GM21737 (cell line): ENCODE results near the gene NF1.
"Not testable (repeated sequence)": the region's sequence is repeated elsewhere in the genome, so short reads cannot be mapped to it uniquely, and the experiment has no call there.

Experiments used
- ATAC-seq: cut with Tn5 transposase; IDR thresholded peaks from one replicate; pipeline ENCODE4 v1.9.1; 2021; ENCODE audit warnings: mild to moderate bottlenecking, moderate library complexity; ENCODE audit not compliant: unreplicated experiment

Gene NF1

DNA sequence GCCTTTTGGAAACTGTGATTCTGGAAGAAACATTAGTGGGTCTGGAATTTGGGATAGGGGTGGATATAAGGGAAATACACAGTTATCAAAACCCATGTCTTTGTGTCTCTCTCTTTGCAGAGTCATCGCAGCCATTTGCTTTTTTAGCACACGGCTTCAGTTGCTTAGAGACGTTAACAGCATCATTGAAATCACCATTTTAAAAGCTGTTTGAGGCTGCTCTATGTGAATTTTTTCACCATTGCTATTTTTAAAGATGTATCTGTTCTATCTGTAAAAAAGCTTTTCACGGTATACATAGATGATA lies 155.0 kb downstream of the NF1 start:
- no peak for ATAC-seq

GRCh38 chr17:31250229-31250628 lies 155.5 kb downstream of the NF1 start:
- ATAC-seq: no peak

DNA sequence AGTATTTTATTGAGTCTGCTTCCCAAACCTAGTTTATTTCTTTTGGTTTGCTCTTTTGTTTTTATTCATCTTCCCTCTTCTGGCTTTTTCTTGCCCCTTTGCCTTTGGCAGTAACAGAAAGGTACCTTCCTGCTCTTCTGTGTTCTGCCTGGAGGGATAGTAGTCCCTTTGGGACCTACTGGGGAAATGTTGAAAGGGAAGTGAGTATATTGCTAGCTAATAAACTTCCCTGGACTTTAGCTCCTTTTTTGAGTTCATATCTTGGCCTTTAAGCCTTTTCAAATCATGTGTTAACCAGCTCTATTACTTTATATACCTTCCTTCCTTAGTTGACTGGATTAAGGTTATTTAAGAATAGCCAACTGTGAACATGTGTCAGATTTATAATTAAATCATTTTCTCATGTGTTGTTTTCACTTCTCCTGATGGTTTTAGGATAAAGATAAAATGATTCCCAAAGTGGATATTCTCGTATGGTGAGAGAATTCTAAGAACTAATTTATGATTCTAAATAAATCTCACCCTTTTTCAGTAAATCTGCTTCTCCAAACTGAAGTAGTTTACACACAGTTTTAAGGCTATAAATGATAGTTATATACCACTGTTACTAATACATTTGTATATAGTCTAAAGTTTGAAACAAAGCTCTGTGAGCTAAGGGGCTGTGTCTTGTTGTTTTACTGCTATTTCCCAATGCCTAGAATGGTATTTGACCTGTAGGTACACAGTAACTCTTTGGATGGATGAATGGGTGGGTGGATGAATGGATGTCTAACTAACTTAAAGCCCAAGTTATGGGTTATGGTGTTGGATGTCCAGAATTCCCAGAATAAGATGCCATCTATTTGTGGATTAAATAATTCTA lies 156.6 kb downstream of the NF1 start:
- ATAC-seq: no peak

DNA sequence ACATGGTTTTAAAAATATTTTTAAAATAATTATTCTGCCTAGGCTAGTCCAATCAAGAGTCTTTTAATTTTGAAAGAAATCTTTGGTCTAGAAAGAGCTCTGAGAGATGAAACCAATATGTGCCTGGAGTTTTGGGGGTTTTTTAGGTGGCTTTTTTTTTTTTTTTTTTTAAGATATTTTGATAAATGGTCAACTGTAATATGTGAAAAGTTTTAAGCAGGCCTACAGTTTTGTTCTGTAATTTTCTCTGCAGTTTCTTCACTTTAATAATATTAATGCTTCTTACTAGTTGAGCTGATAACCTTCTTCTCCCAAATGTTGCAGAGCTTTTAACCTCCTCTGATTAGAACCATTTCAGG lies 157.2 kb downstream of the NF1 start:
- ATAC-seq: no peak

- no peak for ATAC-seq
Measured at GRCh38 chr17:31252741-31253140, 158.0 kb downstream of the NF1 start.

- no peak for ATAC-seq
Measured at GRCh38 chr17:31254654-31255053, 159.9 kb downstream of the NF1 start.

- no peak for ATAC-seq
Measured at GRCh38 chr17:31256936-31257335, 162.2 kb downstream of the NF1 start.

- ATAC-seq: no peak
Measured at GRCh38 chr17:31260151-31260550, 165.4 kb downstream of the NF1 start.

GRCh38 chr17:31261601-31262000 lies 166.8 kb downstream of the NF1 start:
- no peak for ATAC-seq

DNA sequence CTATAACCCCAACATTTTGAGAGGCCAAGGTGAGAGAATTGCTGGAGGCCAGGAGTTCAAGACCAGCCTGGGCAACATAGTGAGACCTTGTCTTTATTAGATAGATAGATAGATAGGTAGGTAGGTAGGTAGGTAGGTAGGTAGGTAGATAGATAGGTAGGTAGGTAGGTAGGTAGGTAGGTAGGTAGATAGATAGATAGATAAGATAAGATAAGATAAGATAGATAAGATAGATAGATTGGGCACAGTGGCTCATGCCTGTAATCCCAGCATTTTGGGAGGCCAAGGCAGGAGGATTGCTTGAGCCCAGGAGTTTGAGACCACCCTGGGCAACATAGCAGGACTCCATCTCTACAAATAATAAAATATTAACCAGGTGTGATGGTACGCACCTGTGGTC lies 168.1 kb downstream of the NF1 start:
- ATAC-seq: not testable (repeated sequence)

- no peak for ATAC-seq
Measured at GRCh38 chr17:31266042-31266441, 171.3 kb downstream of the NF1 start.

DNA sequence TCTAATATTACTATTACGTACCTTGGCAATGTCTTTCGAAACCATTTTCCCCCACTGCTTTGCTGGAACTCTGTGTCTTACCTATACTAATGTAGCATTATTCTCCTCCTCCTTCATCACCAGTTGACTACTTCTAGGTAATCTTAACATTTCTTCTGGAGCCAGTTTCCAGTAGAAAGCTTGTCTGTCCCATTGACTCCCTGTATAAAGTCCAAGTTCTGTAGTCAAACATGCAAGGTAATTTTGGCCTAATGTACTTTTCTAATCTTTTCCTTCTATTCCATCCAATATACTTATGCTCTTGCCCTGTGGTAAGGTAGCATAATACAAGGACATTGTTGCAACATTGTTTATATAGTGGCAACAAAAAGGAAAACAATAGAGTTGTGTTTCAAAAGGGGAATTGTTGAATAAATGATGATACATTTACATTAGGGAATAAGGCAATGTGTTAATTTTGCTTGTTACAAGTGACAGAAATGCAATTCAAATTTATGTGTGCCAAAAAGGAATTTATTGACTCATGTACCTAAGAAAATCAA lies 174.3 kb downstream of the NF1 start:
- no peak for ATAC-seq

DNA sequence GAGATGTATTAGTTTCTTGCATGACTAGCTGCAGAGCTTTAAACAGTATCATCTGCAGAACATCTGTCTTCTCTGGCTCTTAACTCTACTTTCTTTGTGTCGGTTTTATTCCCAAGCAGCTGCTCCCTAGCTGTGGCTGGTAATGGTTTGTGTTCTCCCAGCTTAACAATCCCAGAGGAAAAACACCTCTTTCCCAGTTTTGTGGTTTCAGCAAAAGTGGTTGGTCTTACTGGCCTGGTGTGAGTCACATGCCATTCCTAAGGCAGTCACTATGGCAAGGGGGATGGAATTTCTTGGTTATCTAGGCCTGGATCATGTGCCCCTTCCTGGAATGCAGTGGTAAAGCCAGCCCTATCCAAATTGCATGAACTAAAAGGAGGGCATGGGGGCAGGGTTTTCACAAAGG lies 174.8 kb downstream of the NF1 start:
- ATAC-seq: no peak

- ATAC-seq: no peak
Measured at GRCh38 chr17:31272236-31272635, 177.5 kb downstream of the NF1 start.

GRCh38 chr17:31272803-31273202 lies 178.0 kb downstream of the NF1 start:
- ATAC-seq: no peak

DNA sequence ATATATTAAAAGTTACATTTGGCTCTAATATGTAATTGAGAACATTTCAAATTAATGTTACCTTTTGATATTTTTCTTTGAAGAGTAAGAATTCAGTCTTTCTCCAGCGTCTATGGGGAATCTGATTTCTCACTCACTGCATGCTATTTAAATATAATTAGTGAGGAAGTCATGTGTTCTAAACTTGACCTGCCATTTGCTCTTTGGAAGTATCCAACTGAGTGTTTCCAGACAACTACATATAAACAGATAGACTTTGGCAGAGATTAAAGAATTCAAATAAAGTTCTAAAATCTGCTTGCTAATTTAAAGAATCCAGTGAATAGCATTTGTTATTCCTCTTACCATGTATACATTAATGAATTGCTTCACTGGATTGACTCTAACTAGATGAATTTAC lies 178.7 kb downstream of the NF1 start:
- no peak for ATAC-seq

DNA sequence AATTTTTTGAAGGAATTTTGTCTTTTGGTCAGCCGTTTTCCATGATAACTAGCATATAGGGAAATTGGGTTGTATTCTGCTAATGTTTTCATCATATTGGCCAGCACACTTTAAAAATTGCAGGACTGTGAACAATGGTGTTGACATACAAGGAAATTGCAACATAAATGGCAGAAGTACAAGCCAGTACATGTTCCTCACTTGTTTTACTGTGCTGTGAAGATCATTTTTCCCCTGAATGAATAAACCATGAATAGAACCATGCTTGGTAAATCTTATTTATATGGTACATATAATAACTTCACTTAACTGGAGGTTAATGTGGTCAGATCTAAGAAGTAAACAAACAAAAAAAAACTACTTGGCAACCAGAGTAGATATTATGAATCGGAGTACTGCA lies 179.5 kb downstream of the NF1 start:
- no peak for ATAC-seq

DNA sequence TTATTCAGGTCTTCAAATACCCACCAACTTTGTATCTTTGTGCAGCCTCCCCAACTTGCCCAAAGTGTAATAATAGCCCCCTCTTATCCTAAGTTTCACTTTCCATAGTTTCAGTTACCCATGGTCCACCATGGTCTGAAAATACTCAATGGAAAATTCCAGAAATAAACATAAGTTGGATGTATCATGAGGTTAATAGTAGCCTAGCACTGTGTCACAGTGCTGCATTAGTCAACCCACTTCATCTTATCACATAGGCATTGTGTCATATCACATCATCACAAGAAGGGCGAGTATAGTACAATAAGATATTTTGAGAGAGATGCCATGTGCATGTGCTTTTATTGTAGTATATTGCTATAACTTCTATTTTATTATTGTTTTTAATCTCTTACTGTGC lies 180.3 kb downstream of the NF1 start:
- no peak for ATAC-seq

- ATAC-seq: no peak
Measured at GRCh38 chr17:31279401-31279800, 184.6 kb downstream of the NF1 start.

GRCh38 chr17:31281061-31281460 lies 186.3 kb downstream of the NF1 start:
- ATAC-seq: no peak

- ATAC-seq: no peak
Measured at GRCh38 chr17:31283841-31284240, 189.1 kb downstream of the NF1 start.

DNA sequence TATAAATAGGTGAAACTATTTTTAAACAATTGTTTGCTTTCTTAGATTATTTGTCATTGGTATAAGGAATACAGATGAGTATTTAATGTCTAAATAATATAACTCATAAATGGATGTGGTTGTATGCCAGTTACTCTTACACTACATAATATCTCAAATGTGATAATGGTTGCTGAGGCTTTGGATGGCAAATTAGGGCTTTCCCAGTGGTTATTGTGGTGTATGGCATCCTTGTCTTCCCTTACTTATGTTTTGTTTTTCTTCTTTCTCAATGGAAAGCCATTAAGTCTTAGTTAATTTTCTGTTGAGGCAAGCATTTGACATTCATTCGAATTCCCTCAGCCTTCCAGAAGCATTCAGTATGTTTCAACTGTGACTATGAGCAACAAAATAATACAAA lies 191.8 kb downstream of the NF1 start:
- ATAC-seq: no peak

GRCh38 chr17:31287932-31288331 lies 193.2 kb downstream of the NF1 start:
- not testable (repeated sequence) for ATAC-seq
